GM18505 (cell line): ENCODE measurements around the gene IL24.

Source experiments
- ATAC-seq: cut with Tn5 transposase; IDR thresholded peaks from one replicate; pipeline ENCODE4 v1.9.1; 2021; ENCODE audit not compliant: unreplicated experiment
- POLR2A ChIP-seq: IDR thresholded peaks from 4 replicates; pipeline ENCODE4 v1.6.1; 2011; ENCODE audit warnings: borderline replicate concordance; ENCODE audit not compliant: insufficient read depth, insufficient read length; ENCODE audit errors: extremely low read depth

Gene IL24

DNA sequence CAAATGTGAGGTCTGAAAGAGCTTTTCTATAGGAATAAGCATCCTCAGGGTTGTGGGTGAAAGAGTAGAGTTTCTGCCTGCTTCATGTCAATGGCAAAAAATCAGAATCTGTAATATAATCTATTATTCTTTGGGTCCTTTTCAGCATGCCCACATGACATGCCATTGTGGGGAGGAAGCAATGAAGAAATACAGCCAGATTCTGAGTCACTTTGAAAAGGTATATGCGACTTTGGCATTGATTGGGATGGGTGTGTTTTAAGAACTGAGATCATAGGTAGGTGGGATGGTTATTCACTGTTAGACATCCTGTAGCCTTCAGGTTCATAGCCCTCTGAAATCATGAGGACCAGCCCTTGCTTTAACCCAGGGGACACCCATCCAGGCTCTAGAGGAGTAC, 30.0 kb upstream of the IL24 start:
- no peak for TF ChIP-seq POLR2A
- ATAC-seq, result no peak

DNA sequence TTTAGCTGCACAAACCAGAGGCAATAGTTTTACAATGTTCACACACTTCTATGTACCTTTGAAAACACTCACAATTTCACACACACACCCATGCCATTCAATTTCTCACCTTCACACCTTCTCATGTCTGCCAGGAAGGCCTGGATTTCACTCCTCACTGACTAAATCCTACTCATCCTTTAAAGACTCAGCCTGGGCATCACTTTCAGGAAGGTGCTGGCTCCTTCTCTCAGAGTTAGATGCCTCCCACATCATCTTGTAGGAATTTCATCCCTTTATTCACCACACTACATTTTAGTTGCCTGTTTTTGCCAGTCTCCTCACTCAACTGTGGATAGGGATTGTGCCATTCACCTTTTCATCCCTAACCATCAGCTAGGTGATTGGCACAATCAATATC, 29.5 kb upstream of the IL24 start:
- TF ChIP-seq POLR2A, result no peak
- ATAC-seq, result no peak

DNA sequence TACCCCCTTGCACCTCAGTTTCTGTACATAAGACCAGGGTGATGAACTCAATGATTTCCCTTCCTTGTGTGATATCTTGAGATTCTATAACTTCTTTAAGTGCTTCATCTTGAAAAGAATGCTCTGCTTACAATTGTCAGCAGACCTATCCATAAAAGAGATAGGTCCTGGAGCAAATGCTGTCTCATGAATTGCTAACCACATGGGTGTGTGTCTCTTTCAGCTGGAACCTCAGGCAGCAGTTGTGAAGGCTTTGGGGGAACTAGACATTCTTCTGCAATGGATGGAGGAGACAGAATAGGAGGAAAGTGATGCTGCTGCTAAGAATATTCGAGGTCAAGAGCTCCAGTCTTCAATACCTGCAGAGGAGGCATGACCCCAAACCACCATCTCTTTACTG, 29.0 kb upstream of the IL24 start:
- no peak for ATAC-seq
- no peak for TF ChIP-seq POLR2A

DNA sequence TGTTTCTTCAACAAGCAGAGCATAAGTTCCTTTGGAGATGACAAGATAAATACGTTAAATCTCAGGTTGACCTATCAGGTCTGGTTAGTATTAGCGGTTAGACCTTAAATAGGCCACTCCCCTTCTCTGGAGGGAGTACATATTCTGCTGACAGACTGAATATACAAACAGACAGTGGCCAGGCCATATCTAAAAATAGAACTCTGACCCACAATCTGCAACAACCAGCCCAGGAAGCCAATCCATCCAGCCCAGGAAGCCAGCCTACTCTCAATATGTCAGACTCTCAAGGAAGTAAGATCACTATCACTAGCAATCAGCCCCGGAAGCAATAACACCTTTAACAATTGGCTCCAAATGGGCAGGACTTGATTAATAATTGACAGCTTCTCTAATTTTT, 25.1 kb upstream of the IL24 start:
- no peak for TF ChIP-seq POLR2A
- ATAC-seq, result no peak

DNA sequence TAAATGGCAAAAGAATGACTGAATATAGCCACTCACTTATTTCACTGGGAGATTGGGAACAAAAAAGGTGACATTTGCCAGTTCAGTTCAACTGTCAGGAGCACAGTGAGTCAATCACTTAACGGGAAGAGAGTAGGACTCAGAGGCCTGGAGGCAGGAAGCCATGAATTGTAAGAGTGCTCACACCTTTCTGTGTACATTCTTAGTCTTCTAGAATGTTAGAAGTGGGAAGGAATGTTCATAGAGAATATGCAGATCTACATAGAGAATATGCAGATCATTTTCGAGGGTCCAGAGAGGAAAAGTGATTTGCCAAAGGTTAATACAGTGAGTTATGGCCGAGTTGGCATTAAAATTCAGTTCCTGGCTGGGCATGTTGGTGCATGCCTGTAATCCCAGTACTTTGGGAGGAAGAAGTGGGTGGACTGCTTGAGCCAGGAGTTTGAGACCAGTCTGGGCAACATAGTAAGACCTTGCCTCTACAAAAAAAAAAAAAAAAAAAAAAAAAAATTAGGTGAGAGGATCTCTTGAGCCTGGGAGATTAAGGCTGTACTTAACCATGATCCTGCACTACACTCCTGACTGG, 23.5 kb upstream of the IL24 start:
- no peak for TF ChIP-seq POLR2A
- no peak for ATAC-seq

DNA sequence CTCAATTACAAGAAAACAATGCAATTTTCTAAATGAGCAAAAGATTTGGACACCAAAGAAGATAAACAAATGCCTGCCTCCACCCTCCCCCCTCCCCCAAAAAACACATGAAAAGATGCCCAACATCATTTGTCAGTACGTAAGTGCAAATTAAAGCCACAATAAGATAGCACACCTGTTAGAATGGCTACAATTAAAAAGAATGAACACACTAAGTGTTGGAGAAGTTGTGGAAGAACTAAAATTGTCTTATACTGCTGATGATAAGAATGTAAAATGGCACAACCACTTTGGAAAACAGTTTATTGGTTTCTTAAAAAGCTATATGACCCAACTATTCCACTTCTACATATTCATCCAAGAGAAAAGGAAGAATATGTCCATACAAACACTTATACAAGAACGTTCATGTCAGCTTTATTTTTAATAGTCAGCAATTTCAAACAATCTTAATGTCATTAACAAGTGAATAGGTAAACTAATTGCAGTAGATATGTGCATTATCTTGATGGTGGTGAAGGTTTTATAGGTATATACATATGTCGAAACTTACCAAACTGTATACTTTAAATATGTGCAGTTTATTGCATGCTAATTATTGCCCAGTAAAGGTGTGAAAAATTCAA, 21.4 kb upstream of the IL24 start:
- no peak for ATAC-seq
- no peak for TF ChIP-seq POLR2A

DNA sequence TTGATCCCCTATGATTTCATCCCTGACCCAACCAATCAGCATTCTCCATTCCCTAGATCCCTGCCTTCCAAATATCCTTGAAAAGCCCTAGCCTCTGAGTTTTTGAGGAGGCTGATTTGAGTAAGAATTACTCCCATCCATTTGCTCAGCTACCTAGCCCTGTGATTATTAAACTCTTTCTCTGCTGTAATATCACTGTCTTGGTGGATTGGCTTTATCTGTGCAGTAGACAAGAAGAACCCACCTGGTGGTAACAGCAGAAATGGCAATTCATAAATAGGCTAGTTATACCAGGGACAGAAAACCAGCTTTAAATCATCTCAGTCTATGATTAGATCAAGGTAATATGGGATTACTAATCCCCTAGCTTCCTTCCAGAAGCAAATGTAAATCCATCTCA, 18.8 kb upstream of the IL24 start:
- ATAC-seq, result no peak
- TF ChIP-seq POLR2A, result no peak

DNA sequence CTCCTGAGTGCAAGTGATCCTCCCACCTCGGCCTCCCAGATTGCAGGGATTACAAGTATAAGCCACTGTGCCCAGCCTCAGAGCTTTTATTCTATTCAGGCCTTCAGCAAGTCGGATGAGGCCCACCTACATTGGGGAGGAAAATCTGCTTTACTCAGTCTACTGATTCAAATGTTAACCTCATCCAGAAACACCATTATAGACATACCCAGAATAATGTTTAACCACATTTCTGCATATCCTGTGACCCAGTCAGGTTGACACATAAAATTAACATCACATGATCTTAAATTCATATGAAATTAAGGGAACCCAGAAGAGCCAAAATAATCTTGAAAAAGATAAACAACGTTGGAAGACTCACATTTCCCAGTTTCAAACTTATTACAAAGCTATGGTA, 16.9 kb upstream of the IL24 start:
- TF ChIP-seq POLR2A, result no peak
- no peak for ATAC-seq

DNA sequence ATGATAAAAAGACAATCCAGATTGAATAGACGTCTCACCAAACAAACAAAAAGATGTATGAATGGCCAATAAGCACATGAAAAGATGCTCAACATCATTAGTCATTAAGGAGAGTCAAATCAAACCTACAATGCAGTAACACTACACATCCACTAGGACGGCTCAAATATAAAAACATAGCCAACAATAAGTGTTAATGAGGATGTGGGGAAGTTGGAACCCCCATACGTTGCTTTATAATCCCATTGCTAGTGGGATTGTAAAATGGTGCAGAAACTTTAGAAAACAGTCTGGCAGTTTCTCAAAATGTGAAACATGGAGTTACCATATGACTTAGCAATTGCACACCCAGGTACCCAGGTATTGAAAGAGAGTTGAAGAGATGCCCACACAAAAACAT, 14.7 kb upstream of the IL24 start:
- TF ChIP-seq POLR2A, result no peak
- ATAC-seq, result no peak

DNA sequence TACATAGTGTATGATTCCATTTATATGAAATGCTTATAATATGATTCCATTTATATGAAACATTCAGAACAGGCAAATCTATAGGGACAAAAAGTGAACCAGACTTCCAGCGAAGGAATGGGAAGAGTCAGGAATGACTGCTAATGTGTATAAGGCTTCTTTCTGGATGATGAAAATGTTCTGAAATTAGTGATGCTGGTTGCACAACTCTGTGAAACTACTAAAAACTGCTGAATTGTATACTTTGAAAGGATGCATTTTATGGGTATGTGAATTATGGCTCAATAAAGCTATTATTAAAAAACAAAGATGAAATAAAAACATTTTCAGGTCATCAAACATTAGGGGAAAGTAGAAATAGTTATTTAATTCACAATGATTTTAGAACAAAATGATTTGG, 14.1 kb upstream of the IL24 start:
- TF ChIP-seq POLR2A, result no peak
- no peak for ATAC-seq

DNA sequence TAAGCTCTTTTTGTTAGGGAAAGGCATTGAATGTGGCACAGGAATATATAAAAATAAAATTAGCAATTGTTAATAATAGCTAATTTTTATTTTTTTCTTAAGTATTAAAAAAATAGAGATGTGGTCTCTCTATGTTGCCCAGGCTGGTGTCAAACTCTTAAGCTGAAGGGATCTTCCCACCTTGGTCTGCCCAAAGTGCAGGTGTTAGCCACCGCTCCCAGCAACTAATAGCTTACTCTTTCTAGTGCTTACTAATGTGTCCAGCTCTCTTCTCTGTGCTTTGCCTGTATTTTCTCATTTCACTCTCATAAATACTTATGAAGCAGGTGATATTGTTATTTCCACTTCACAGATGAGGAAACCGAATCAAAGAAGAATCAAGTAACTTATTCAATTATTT, 13.4 kb upstream of the IL24 start:
- TF ChIP-seq POLR2A, result no peak
- no peak for ATAC-seq

DNA sequence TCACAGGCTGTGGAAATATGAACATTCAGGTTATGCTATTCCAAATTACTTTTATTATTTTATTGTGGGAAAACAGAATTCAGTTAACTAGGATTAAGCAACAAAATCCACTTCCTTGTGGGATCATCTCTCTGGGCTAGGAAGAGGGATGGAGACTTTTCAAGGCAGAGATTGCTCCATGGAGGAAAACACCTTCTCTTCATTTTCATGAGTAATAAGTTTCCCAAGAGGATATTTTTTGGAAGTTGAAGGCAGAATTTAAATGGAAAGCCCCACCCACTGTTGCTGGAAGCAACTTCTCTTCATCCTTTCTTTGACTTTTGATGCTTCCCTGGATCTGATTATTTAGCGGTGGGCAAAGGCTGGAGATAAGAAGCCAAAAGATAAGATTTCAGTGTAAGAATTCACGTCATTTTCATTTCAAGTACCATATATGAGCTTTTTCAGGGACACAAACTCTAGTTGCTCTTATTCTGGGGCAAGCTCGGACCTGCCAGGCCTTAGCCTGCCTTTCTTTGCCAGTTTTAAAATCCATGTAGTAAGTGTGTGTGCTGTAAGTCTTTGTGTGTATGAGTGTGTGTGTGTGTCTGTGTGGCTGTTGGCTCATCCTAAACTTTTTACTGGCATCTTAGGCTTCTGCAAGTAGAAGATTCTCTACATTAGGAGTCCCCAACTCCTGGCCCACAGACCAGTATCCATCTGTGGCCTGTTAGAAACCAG, 11.7 kb upstream of the IL24 start:
- TF ChIP-seq POLR2A, result no peak
- no peak for ATAC-seq

DNA sequence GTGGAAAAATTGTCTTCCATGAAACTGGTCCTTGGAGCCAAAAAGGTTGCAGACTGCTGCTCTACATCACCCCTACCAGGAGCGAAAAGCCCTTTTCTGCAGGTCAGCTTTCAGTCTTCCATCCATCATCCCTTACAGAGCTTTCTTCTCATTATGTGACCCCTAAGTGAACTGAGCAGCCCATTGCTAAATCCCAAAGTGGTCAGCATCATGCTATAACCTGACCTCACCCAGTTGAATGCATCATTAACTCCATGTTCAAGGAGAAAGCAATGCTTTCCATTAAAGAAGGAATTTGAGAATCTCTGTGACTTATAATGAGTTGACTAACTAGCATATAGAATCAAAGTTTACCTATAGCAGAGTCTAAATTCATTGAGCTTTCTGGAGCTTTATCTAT, 10.4 kb upstream of the IL24 start:
- TF ChIP-seq POLR2A, result no peak
- no peak for ATAC-seq

DNA sequence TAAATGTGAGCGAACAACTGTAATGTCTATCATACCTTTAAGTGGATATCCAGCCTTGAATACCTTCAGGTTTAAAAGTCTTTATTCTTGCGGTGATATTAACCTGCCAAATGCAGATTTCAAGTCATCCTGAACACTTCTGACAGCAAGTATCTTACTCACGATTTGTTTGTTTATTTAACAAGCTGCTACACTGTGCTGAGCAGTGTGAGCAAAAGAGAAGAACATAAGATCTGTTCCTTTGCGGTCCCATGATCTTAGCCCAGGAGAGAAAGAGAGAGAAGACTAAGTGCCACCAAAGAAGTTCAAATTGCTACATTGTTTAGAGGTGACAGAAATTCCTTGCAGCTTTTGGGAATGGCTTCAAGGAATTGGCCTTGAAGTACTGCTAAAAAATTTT, 9.5 kb upstream of the IL24 start:
- no peak for ATAC-seq
- no peak for TF ChIP-seq POLR2A
